H1 (cell line): Measurements from ENCODE around the gene GTF2F2. TPM values are rescaled to one million over a fixed set of nuclear protein-coding genes. Genes with fewer than 3 reads are reported as not detected.

ENCODE experiments used
- CTCF ChIA-PET: fragments of 300-600 bp; sonication (Branson Sonifier 250); formaldehyde crosslinking; loops from one replicate; lab custom pipeline; 2021; ENCODE audit not compliant: partially characterized antibody; lab: Charles Lee
- POLR2A ChIA-PET: fragments of 300-600 bp; sonication (Branson Sonifier 250); formaldehyde crosslinking; loops from one replicate; lab custom pipeline; 2021; ENCODE audit warnings: inconsistent platforms; ENCODE audit not compliant: partially characterized antibody; lab: Charles Lee
- DNase-seq, 2 experiments: peaks; one replicate each; pipeline versions ENCODE4 v3.0.0 to v3.0.0-alpha.2; 2010 to 2022; ENCODE audit warnings: low spot score in 2 of 2, low read depth in 1 of 2, mixed read lengths in 1 of 2
- FAIRE-seq: peaks from 2 replicates; lab custom pipeline; 2011; peaks lifted over from hg19 to GRCh38; lab: Jason Lieb, UNC
- H2AFZ ChIP-seq: 2 replicates; pipeline ENCODE4 v1.8.1; 2012; ENCODE audit warnings: low read length, inconsistent platforms
- H2AK5ac ChIP-seq: 2 replicates; pipeline ENCODE4 v1.6.1; 2013; ENCODE audit warnings: low read depth, low read length
- H2BK120ac ChIP-seq: replicated peaks from 2 replicates; pipeline ENCODE3; 2013; ENCODE audit warnings: low read depth, low read length, inconsistent platforms
- H2BK12ac ChIP-seq: 2 replicates; pipeline ENCODE4 v1.6.1; 2013; ENCODE audit warnings: low read depth, low read length
- H2BK15ac ChIP-seq: 2 replicates; pipeline ENCODE4 v1.6.1; 2013; ENCODE audit warnings: low read length
- H2BK20ac ChIP-seq: 2 replicates; pipeline ENCODE4 v1.6.1; 2013; ENCODE audit warnings: low read length
- H2BK5ac ChIP-seq: 2 replicates; pipeline ENCODE4 v1.6.1; 2013; ENCODE audit warnings: low read depth, low read length
- H3K14ac ChIP-seq: 2 replicates; pipeline ENCODE4 v1.6.1; 2013; ENCODE audit warnings: inconsistent platforms; ENCODE audit not compliant: insufficient read length
- H3K18ac ChIP-seq: 2 replicates; pipeline ENCODE4 v1.6.1; 2013; ENCODE audit warnings: low read length; ENCODE audit errors: extremely low read depth
- H3K23ac ChIP-seq: 2 replicates; pipeline ENCODE4 v1.6.1; 2013; ENCODE audit warnings: inconsistent platforms; ENCODE audit not compliant: insufficient read length
- H3K23me2 ChIP-seq: 2 replicates; pipeline ENCODE4 v1.6.1; 2013; ENCODE audit warnings: low read depth, low read length
- H3K27ac ChIP-seq: 2 replicates; pipeline ENCODE4 v1.6.1; 2011; ENCODE audit warnings: low read depth, low read length, inconsistent platforms
- H3K27me3 ChIP-seq, 4 experiments: replicated peaks in 1 of 4; 1 replicate in 1 of 4; 2 replicates in 3 of 4; pipeline versions ENCODE4 v1.6.1 to v1.8.1; 2011 to 2013; ENCODE audit warnings: low read length in 3 of 4, mild to moderate bottlenecking in 3 of 4, inconsistent platforms in 2 of 4, mixed read lengths in 2 of 4, moderate library complexity in 1 of 4; ENCODE audit not compliant: control insufficient read depth in 3 of 4, insufficient read depth in 3 of 4; ENCODE audit errors: extremely low read depth in 1 of 4
- H3K36me3 ChIP-seq, 4 experiments: 2 replicates each; pipeline versions ENCODE4 v1.6.1 to v1.8.1; 2011 to 2013; ENCODE audit warnings: mild to moderate bottlenecking in 4 of 4, low read length in 3 of 4, moderate library complexity in 2 of 4, control low read depth in 1 of 4, inconsistent platforms in 1 of 4; ENCODE audit not compliant: insufficient read depth in 4 of 4, control insufficient read depth in 2 of 4
- H3K4ac ChIP-seq: replicated peaks from 2 replicates; pipeline ENCODE3; 2013; ENCODE audit warnings: low read length, low read depth, mixed read lengths, inconsistent platforms; ENCODE audit not compliant: insufficient read length
- H3K4me1 ChIP-seq, 4 experiments: replicated peaks in 1 of 4; 1 replicate in 1 of 4; 2 replicates in 3 of 4; pipeline versions ENCODE4 v1.6.1 to v1.8.1; 2011 to 2013; ENCODE audit warnings: low read length in 3 of 4, inconsistent platforms in 2 of 4, mixed read lengths in 1 of 4; ENCODE audit not compliant: insufficient read depth in 4 of 4, control insufficient read depth in 3 of 4
- H3K4me2 ChIP-seq, 2 experiments: 2 replicates each; pipeline versions ENCODE4 v1.6.1 to v1.8.1; 2011 to 2013; ENCODE audit warnings: low read depth in 2 of 2, low read length in 2 of 2, control low read depth in 1 of 2, inconsistent platforms in 1 of 2, mild to moderate bottlenecking in 1 of 2; ENCODE audit not compliant: insufficient read depth in 1 of 2
- H3K4me3 ChIP-seq, 4 experiments: fragments of 200-600, 300-600 bp in 1 of 4; sonication (generic), shearing (Covaris generic), sonication (Bioruptor Twin) in 1 of 4; 2 replicates each; pipeline versions ENCODE4 v1.5.1 to v1.8.1; 2011 to 2016; ENCODE audit warnings: low read length in 4 of 4, low read depth in 3 of 4, control low read depth in 2 of 4, inconsistent platforms in 2 of 4, mild to moderate bottlenecking in 2 of 4, mixed read lengths in 1 of 4, moderate library complexity in 1 of 4; ENCODE audit not compliant: insufficient read depth in 2 of 4; ENCODE audit errors: extremely low read depth in 1 of 4
- H3K56ac ChIP-seq: replicated peaks from 2 replicates; pipeline ENCODE3; 2013; ENCODE audit warnings: low read depth, mild to moderate bottlenecking, mixed read lengths, low read length, inconsistent platforms; ENCODE audit not compliant: insufficient read length
- H3K79me1 ChIP-seq: 2 replicates; pipeline ENCODE4 v1.6.1; 2013; ENCODE audit warnings: low read depth, low read length, control low read depth
- H3K79me2 ChIP-seq, 2 experiments: 2 replicates each; pipeline versions ENCODE4 v1.6.1 to v1.8.1; 2012 to 2013; ENCODE audit warnings: low read length in 2 of 2, mild to moderate bottlenecking in 2 of 2, inconsistent platforms in 1 of 2; ENCODE audit not compliant: insufficient read depth in 2 of 2, control insufficient read depth in 1 of 2
- H3K9ac ChIP-seq, 4 experiments: replicated peaks in 1 of 4; 1 replicate in 1 of 4; 2 replicates in 3 of 4; pipeline versions ENCODE4 v1.6.1 to v1.8.1; 2011 to 2013; ENCODE audit warnings: low read depth in 3 of 4, low read length in 3 of 4, control low read depth in 2 of 4, mild to moderate bottlenecking in 2 of 4, moderate library complexity in 2 of 4, inconsistent platforms in 1 of 4; ENCODE audit errors: extremely low read depth in 1 of 4
- H3K9me3 ChIP-seq, 2 experiments: 2 replicates each; pipeline versions ENCODE4 v1.6.1 to v1.8.1; 2012 to 2013; ENCODE audit warnings: mild to moderate bottlenecking in 2 of 2, moderate library complexity in 2 of 2, control low read depth in 1 of 2, inconsistent platforms in 1 of 2, low read depth in 1 of 2, low read length in 1 of 2, mixed read lengths in 1 of 2; ENCODE audit not compliant: insufficient read depth in 2 of 2
- H4K20me1 ChIP-seq, 2 experiments: replicated peaks in 1 of 2; 2 replicates each; pipeline versions ENCODE3 to v1.8.1; 2011 to 2013; ENCODE audit warnings: inconsistent platforms in 2 of 2, low read length in 2 of 2, mild to moderate bottlenecking in 1 of 2; ENCODE audit not compliant: insufficient read depth in 2 of 2, control insufficient read depth in 1 of 2
- H4K5ac ChIP-seq: 2 replicates; pipeline ENCODE4 v1.6.1; 2013; ENCODE audit warnings: low read length, low read depth, mixed read lengths, inconsistent platforms; ENCODE audit not compliant: insufficient read length
- H4K8ac ChIP-seq: 2 replicates; pipeline ENCODE4 v1.8.0; 2013; ENCODE audit warnings: mild to moderate bottlenecking, moderate library complexity, low read length, inconsistent platforms; ENCODE audit not compliant: insufficient read depth; ENCODE audit errors: extremely low read depth
- H4K91ac ChIP-seq: replicated peaks from 2 replicates; pipeline ENCODE3; 2013; ENCODE audit warnings: low read length, mixed read lengths, inconsistent platforms; ENCODE audit not compliant: insufficient read length
- CBX8 ChIP-seq: fragments of 300-800, 300-1000 bp; sonication (generic); IDR thresholded peaks from 2 replicates; pipeline ENCODE4 v1.7.1; 2016; ENCODE audit warnings: low read depth, low read length, borderline replicate concordance
- JUN ChIP-seq: IDR thresholded peaks from 2 replicates; pipeline ENCODE4 v1.6.1; 2011; ENCODE audit warnings: low read depth, mild to moderate bottlenecking, improper control_type of control experiment, low read length
- MAFK ChIP-seq: IDR thresholded peaks from 2 replicates; pipeline ENCODE4 v1.6.1; 2012; ENCODE audit warnings: low read depth, mild to moderate bottlenecking, improper control_type of control experiment, low read length
- PHF8 ChIP-seq: fragments of 200-600 bp; sonication (generic); conservative IDR thresholded peaks from 2 replicates; pipeline ENCODE4 v1.7.1; 2012; ENCODE audit warnings: low read depth, mild to moderate bottlenecking, inconsistent platforms, low read length, moderate library complexity
- POLR2A ChIP-seq, 2 experiments: IDR thresholded peaks; 1 replicate in 1 of 2; 2 replicates in 1 of 2; pipeline ENCODE4 v1.6.1; 2011; ENCODE audit warnings: low read depth in 2 of 2, low read length in 2 of 2, mild to moderate bottlenecking in 2 of 2; ENCODE audit errors: control extremely low read depth in 1 of 2
- SAP30 ChIP-seq: fragments of 300-600 bp; sonication (generic); IDR thresholded peaks from 2 replicates; pipeline ENCODE4 v1.7.1; 2012; ENCODE audit warnings: low read length, moderate library complexity, mild to moderate bottlenecking, inconsistent platforms; ENCODE audit not compliant: insufficient read depth, insufficient replicate concordance
- SIRT6 ChIP-seq: IDR thresholded peaks from one replicate; pipeline ENCODE4 v1.7.1; 2012; ENCODE audit warnings: low read length, inconsistent platforms
- SIX5 ChIP-seq: IDR thresholded peaks from 2 replicates; pipeline ENCODE4 v1.6.1; 2011; ENCODE audit warnings: mild to moderate bottlenecking, low read depth, low read length
- SRF ChIP-seq: IDR thresholded peaks from 2 replicates; pipeline ENCODE4 v1.6.1; 2011; ENCODE audit warnings: mild to moderate bottlenecking, low read depth, low read length, moderate library complexity
- TAF7 ChIP-seq: optimal IDR thresholded peaks from 2 replicates; pipeline ENCODE3; 2011; ENCODE audit warnings: low read depth, mild to moderate bottlenecking, inconsistent platforms, low read length, moderate library complexity, borderline replicate concordance
- TCF12 ChIP-seq: IDR thresholded peaks from 2 replicates; pipeline ENCODE4 v1.6.1; 2011; ENCODE audit warnings: low read depth, mild to moderate bottlenecking, low read length
- WGBS, 2 experiments: shearing (Covaris generic) in 1 of 2; methylation state at CpG; one replicate each; pipeline versions ENCODE4 v1.1.6 to v1.1.7; 2013 to 2015; ENCODE audit warnings: low lambda C conversion rate in 2 of 2, mixed read lengths in 2 of 2, inconsistent platforms in 1 of 2, low coverage in 1 of 2, missing lambda C conversion rate in 1 of 2; ENCODE audit not compliant: insufficient replicate concordance in 2 of 2, insufficient coverage in 1 of 2, insufficient read length in 1 of 2; ENCODE audit errors: extremely low coverage in 1 of 2, missing lambda C conversion rate in 1 of 2; 5-methylcytosine and 5-hydroxymethylcytosine counted together
- polyA plus RNA-seq, 7 experiments: library from polyadenylated mRNA; depleted of rRNA in 3 of 7; stranded (reverse) in 5 of 7; unstranded in 2 of 7; fragments of >200 nt in 5 of 7; fragments of 200-250 nt in 2 of 7; gene quantifications; 1 replicate in 5 of 7; 2 replicates in 1 of 7; 4 replicates in 1 of 7; pipeline versions ENCODE4 v1.2.1 to v1.2.3, GENCODE V29; 2011 to 2013; ENCODE audit warnings: missing spikeins in 2 of 7, mixed read lengths in 2 of 7
- total RNA-seq: library from RNA; stranded (reverse); fragmentation: NEBNext Ultra II Directional; extraction: Animal tissue kit (Norgen Biotek cat#: 25700); gene quantifications from 2 replicates; pipeline ENCODE4 v1.2.1, GENCODE V29; 2021

Gene GTF2F2
- total and polyA plus RNA-seq, 2 of the 8 experiments (the other 6 are each of a cell fraction or from before 2014, with no cell fraction given) = 10.8 to 31.1 TPM

- Histone ChIP-seq H3K27me3 (no peaks in the 10 kb centered on the region), H4K20me1 (no peaks in the 10 kb centered on the region), H3K14ac (no peak overlapping the region), H2AFZ (peak overlapping the region; percentile 22; the same call in 1 of the 2 replicates), H3K36me3 (no peaks in the 10 kb centered on the region), H3K9me3 (no peaks in the 10 kb centered on the region), H2BK120ac (no peak overlapping the region), H2BK12ac (no peak overlapping the region), H3K4me1 (no peaks in the 10 kb centered on the region), H4K91ac (no peak overlapping the region), H4K8ac (no peak overlapping the region), H3K56ac (no peak overlapping the region), H3K27ac (no peak overlapping the region), H2AK5ac (no peak overlapping the region), H3K4me3 (no peak overlapping the region), H3K4me2 (no peak overlapping the region), H3K23me2 (no peaks in the 10 kb centered on the region), H3K18ac (no peak overlapping the region), H2BK15ac (no peak overlapping the region), H3K9ac (no peak overlapping the region), H3K23ac (no peak overlapping the region), H4K5ac (no peak overlapping the region), H2BK5ac (no peak overlapping the region), H3K4ac (no peak overlapping the region), H3K79me1 (no peaks in the 10 kb centered on the region), H2BK20ac (no peak overlapping the region), H3K79me2 (no peaks in the 10 kb centered on the region)
- DNase-seq (no peak), FAIRE-seq (no peak)
- 96% methylated on average over 2 of the region's 2 CpGs; no CpG with 5 or more reads in 1 of the 2 experiments for WGBS, 2 experiments
- CTCF ChIA-PET = interaction anchor here (0.9 kb wide), 1 partner anchor 18 kb away, joined by 3 read pairs; no protein-coding TSS in a partner anchor
- POLR2A ChIA-PET = no interaction called here
- no peak for TF ChIP-seq JUN
- TF ChIP-seq SIX5 = no peak
- no peak for TF ChIP-seq POLR2A (IDR thresholded peaks at IDR 0.05; ENCODE audit: control extremely low read depth in 1 of 2, low read depth in 2 of 2, low read length in 2 of 2)
- TF ChIP-seq TAF7 = no peak
- TF ChIP-seq SIRT6 = no peak
- TF ChIP-seq TCF12 = no peak
- TF ChIP-seq SRF = no peak
- TF ChIP-seq SAP30 = no peak
- no peak for TF ChIP-seq MAFK
- no peak for TF ChIP-seq PHF8
- no peak for TF ChIP-seq CBX8
These were observed 27.6 kb upstream of the GTF2F2 start for GRCh38 chr13:45092663-45093062.
